GM19023 (cell line): ENCODE results near the gene AHNAK.

Experiments
- ATAC-seq: cut with Tn5 transposase; IDR thresholded peaks from one replicate; pipeline ENCODE4 v1.9.1; 2021; ENCODE audit warnings: mild to moderate bottlenecking, moderate library complexity; ENCODE audit not compliant: unreplicated experiment

AHNAK gene

GRCh38 chr11:62418136-62418535 is 128.5 kb downstream of the AHNAK start:
- ATAC-seq, result no peak

GRCh38 chr11:62416596-62416995 is 130.0 kb downstream of the AHNAK start:
- ATAC-seq, result no peak

GRCh38 chr11:62413060-62413696 is 133.4 kb downstream of the AHNAK start:
- ATAC-seq, result no peak

- ATAC-seq, result no peak
Observed at GRCh38 chr11:62411524-62411923, 135.1 kb downstream of the AHNAK start.

GRCh38 chr11:62410972-62411371 is 135.6 kb downstream of the AHNAK start:
- no peak for ATAC-seq

DNA sequence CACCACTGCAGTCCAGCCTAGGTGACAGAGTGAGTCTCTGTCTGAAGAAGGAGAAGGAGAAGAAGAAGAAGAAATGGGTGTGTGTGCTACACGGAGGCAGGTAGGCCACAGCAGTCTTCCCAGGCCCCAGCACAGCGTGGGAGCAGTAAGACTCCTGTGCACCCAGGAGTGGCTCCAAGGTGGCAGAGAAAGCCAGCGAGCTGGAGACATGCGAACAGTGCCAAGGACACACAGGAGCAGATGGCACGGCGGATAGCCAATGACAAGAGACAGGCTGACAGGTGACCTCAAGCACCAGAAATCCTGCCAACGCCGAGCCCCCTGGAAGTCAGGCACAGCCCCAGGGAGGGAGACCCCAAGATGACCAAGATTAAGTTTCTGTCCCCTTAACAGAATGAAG is 136.8 kb downstream of the AHNAK start:
- no peak for ATAC-seq

DNA sequence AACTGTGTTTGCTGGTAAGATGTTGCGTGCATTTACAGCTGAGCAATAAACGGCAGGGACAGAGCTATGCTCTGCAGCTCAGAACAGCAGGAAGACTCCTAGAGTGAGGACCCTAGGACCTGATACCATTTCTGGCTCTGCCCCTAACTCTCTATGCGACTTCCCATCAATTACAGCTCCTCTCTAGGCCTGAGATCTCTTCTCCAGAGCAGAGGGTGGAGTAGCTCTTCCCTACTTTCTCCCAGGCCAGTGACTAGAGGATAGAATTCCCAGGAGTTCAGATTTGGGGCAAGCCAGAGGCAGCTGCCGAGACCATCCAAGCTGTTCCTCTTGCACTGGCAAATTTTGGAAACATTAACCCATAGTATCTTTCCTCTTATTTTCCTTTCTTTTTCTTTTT is 140.6 kb downstream of the AHNAK start:
- ATAC-seq, result no peak

DNA sequence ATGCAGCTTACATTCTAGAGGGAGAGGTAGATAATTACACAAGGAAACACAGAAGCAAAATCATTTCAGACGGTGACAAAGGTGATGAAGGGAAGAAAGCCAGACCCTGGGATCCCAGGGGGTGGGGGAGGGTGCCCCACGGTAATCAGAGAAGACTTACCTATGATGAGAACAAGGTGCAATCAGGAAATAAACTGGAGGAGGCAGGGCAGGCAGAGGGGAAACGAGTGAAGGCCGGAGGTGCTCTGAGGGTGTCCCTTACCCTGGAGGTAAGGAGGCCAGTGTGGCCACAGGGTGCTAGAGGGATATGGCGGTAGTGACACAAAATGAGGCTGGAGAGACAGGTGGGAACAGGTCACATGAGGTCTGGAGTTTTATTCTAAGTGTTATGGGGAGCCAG is 141.7 kb downstream of the AHNAK start:
- no peak for ATAC-seq

DNA sequence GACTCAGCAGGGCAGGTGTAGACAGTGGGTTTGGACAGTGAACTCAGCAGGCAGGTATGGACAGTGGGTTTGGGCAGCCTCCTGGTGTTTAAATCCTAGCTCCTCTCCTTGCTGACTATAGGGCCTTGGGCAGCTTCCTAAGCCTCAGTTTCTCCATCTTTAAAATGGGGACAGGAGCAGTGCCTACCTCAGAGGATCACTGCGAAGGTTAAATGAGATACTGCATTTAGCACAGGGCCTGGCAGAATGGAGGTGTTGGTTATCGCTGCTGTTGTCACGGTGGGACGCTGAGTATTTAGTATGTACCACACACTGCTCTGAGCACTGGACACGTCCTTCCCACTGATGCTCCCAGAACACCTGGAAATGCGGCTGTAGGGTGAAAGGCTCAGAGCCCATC is 142.2 kb downstream of the AHNAK start:
- no peak for ATAC-seq

DNA sequence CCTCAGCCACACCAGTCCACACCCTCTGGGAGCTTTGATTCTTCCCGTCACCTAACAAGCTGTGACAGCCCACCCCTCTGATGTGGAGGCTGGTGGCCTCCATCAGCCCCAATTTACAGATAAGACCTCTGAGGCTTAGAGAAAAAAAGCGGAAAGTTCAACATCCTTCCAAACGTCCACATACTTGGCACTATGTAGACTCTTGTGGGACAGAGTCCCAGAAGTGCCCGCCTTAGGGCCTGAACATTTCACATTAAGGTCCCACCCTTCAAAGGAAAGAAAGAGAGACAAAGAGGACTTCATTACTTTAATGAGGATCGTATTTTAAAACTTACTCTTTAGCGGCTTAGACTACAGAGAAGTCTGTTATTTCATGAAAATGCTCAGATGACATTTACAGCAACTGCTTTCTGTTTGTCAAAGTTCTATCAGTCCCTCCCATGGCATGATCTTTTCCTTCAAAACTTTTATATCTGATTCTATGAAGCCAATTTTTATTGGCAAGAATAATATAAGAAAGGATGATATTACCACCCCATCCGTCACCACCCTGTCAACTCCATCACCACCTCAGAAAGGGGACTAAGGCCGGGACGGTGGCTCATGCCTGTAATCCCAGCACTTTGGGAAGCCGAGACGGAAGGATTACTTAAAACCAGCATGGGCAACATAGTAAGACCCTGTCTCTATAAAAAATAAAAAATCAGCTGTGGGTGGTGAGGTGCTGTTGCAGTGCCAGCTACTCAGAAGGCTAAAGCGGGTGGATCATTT is 143.5 kb downstream of the AHNAK start:
- no peak for ATAC-seq

DNA sequence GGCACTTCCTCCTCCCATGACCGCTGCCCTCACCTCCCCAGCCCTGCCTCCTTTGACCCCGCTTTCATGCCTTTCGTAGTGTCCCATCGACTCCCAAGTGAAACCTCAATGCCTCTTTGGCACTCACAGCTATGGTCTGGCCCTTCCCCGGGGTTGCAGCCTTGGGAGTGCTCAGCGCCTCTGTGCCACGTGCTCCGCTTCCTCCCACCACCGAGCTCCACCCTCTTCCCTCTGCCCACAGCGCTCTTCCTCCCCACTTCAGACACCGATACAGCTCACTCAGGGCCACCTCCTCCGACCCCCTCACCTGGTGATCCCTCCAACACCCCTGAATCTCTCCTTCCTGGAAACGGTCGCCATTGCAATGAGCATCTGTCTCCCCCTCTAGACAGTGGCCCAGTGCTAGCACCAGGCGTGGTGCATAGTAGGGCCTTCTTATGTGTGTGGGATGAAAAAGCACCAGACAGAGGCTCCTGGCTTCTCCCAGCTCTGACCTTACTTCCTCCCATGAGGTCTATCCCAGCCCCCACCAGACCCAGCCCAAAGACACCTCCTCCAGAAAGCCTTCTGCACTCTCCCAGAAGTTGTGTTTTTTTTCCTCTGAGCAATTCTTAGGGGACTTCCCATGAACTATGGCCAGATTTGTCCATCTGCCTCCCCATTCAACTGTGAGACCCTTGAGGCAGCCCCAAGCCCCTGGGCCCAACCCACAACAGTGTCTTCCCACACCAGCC is 144.2 kb downstream of the AHNAK start:
- ATAC-seq, result no peak

DNA sequence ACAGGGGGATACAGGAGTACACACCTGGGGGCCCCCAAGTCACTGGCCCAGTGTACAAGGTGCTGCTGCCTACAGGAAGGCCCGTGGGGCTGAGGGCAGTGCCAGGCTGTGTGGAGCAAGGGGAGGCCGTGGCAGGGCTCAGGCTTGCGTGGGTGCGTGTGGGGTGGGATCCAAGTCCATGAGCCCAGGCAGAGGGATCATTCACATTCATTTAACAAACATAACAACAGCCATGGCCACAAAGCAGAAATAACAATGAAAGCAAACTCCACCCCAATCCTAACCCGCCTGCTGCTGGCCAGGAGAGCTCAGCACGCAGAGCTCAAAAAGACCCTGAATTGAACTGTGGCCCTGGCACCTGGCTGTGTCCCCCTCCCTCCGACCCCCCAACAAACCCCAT is 144.8 kb downstream of the AHNAK start:
- ATAC-seq, result no peak

DNA sequence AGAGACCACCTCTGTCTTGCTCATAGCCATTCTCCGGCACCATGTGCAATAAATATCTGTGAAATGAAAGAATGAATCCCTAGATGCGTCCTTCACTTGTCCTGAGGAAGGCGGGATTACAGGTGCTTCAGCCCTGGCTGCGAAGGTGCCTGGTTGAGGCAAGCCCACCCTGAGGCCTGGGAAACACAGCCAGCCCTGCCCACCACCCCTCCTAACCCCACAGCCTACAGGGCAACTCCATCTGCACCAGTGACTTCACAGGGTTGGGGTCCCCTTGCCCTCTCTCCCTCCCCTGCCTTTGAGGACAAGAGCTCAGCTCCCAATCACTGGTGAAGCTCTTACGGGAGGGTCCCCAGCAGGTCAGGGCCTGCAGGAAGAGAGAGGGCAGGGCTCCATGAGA is 145.2 kb downstream of the AHNAK start:
- no peak for ATAC-seq

- ATAC-seq, result no peak
Observed at GRCh38 chr11:62400760-62401159, 145.8 kb downstream of the AHNAK start.

DNA sequence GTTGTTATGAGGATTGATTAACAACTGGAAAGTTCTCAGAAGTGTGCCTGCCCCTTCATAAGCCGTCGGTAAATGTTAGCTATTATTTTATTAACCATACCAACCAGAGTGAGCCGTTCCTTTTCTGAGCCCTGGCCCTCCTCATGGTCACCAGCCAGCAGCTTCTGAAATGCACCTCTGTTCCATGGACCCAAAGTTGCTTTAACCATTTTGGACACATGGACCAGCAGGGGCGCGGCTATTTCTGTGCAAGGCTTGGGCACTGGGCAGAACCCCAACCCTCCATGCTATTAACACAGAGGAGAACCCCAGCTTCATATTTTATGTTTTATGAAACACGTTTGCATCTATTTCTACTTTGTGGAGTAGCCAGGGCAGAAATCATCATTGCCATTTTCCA is 146.3 kb downstream of the AHNAK start:
- ATAC-seq, result no peak

DNA sequence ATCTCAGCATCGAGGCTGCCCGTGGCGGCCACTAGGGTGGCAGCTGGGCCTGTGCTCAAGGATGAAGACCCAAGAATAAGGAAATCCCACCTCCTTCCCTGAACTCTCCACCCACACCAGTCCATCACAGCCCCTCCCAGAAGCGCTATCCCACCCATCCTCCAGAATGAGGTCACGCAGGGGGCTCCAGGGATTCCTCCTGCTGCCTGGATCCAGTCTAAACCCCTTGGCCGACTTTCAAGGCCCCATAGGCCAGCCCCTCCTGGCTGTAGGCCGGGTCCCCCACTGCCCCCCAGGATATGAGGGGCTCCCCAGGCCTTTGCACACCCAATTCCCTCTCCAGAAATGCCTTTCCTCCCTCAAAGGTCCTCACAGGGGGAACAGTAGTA is 146.7 kb downstream of the AHNAK start:
- no peak for ATAC-seq

- no peak for ATAC-seq
Observed at GRCh38 chr11:62399172-62399877, 147.3 kb downstream of the AHNAK start.

DNA sequence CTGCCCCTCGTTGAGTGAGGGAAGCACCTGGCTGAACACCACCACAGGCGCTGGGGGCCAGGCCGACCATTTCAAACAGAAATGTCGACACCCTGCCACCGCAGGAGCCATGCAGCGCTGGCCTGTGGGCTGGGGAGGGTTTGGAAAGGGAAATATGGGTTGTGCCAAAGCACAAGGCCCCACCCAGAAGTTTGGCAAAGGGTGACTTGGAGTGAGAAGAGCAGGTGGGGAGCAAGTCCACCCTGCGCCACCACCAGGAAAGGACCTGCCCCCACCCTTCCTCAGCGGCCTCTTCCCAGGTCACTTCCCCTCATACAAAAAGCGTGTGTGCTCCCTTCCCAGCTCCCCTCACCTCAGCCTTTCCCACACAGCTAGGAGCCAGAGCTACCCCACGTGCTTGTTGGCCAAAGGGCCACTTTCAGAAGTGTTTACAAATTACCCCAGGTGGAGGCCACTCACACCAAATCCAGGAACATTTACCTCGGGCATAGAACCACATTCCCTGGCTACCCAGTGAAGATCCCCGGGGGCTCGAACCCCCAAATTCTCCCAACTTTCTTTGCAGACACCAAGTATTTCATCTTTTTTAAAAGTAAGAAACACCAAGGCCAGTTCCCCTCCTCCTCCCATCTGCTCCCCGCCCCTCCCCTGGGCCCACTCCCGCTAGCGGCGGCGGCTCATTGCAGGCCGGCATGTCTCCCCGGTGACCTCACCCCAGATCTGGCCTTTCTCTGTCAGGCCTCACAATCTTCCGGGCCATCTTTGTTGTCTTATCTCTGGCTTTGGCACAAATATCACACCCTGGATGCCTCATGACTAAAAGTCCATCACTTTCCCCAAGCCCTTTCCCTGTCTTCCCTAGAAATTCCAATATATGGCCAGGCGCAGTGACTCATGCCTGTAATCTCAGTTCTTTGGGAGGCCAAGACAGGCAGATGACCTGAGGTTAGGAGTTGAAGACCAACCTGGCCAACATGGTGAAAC is 148.3 kb downstream of the AHNAK start:
- no peak for ATAC-seq

DNA sequence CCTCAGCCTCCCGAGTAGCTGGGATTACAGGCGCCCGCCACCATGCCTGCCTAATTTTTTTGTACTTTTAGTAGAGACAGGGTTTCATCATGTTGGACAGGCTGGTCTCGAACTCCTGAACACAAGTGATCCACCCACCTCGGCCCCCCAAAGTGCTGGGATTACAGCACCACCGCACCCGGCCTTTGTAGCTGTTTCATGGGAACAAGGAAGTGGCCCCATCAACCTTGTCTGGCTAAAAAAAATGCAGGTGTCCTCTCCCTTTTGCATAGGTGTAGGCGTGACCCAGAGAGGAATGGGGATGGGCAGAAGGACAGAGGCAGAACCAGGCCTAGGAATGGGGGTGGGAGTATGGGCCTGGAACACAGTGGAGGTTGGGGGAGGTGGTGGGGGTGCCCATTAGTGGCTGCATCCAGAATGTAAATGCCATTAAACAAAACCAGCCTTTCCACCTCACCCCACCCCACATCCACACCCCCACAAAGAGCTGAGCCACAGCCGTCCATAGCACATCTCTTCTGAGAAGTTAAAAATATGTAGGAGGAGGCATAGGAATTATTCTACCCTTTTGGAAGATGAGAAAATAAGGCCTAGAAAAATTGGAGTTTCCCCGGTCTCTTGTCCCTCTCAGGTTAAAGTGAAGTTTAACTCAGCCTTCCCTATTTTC is 150.6 kb downstream of the AHNAK start:
- ATAC-seq, result no peak
